ENCODE results near the gene TADA2B.

The TADA2B gene

GRCh38 chr4:7049739-7050138, 6.6 kb downstream of the TADA2B start:
- TF ChIP-seq CTCF (IDR thresholded peaks at IDR 0.05): no peak

GRCh38 chr4:7050481-7051143, 7.4 kb downstream of the TADA2B start:
- TF ChIP-seq CTCF (IDR thresholded peaks at IDR 0.05): no peak

- no peak for TF ChIP-seq CTCF (IDR thresholded peaks at IDR 0.05)
These were observed 7.9 kb downstream of the TADA2B start for GRCh38 chr4:7051144-7051495.

GRCh38 chr4:7051905-7052304, 8.7 kb downstream of the TADA2B start:
- no peak for TF ChIP-seq CTCF (IDR thresholded peaks at IDR 0.05)

GRCh38 chr4:7052313-7052712, 9.1 kb downstream of the TADA2B start:
- TF ChIP-seq CTCF (IDR thresholded peaks at IDR 0.05): no peak

GRCh38 chr4:7052923-7053715, 9.9 kb downstream of the TADA2B start:
- TF ChIP-seq CTCF (IDR thresholded peaks at IDR 0.05): no peak

GRCh38 chr4:7054106-7054880, 11.1 kb downstream of the TADA2B start:
- TF ChIP-seq CTCF (IDR thresholded peaks at IDR 0.05): no peak

All from LNCAP (cell line).